ENCODE data around the gene MRPL4.

MRPL4 gene

GRCh38 chr19:10251792-10252694 is at the start of gene MRPL4:
Gene MRPL4 (plus strand): TSS chr19:10252214. CDS start chr19:10252254, 40 bp downstream.
- DNase-seq (ENCODE audit: low read depth in 2 of 2), result peak; percentile 87 to 91

GRCh38 chr19:10203686-10204085 is 48.3 kb upstream of the MRPL4 start:
- DNase-seq (ENCODE audit: low read depth in 2 of 2), result no peak

- no peak for DNase-seq (ENCODE audit: low read depth in 2 of 2)
Measured at GRCh38 chr19:10205636-10206035, 46.4 kb upstream of the MRPL4 start.

GRCh38 chr19:10206226-10206885 is 45.7 kb upstream of the MRPL4 start:
- no peak for DNase-seq (ENCODE audit: low read depth in 2 of 2)

GRCh38 chr19:10207026-10207425 is 45.0 kb upstream of the MRPL4 start:
- DNase-seq (ENCODE audit: low read depth in 2 of 2), result no peak

- DNase-seq (ENCODE audit: low read depth in 2 of 2), result no peak
Measured at GRCh38 chr19:10209315-10209714, 42.7 kb upstream of the MRPL4 start.

- DNase-seq (ENCODE audit: low read depth in 2 of 2), result no peak
Measured at GRCh38 chr19:10211061-10211460, 41.0 kb upstream of the MRPL4 start.

- DNase-seq (ENCODE audit: low read depth in 2 of 2), result no peak
Measured at GRCh38 chr19:10211691-10212090, 40.3 kb upstream of the MRPL4 start.

- no peak for DNase-seq (ENCODE audit: low read depth in 2 of 2)
Measured at GRCh38 chr19:10214784-10215183, 37.2 kb upstream of the MRPL4 start.

- DNase-seq (ENCODE audit: low read depth in 2 of 2), result no peak
Measured at GRCh38 chr19:10217085-10217484, 34.9 kb upstream of the MRPL4 start.

- no peak for DNase-seq (ENCODE audit: low read depth in 2 of 2)
Measured at GRCh38 chr19:10219678-10220077, 32.3 kb upstream of the MRPL4 start.

GRCh38 chr19:10220695-10221094 is 31.3 kb upstream of the MRPL4 start:
- no peak for DNase-seq (ENCODE audit: low read depth in 2 of 2)

- no peak for DNase-seq (ENCODE audit: low read depth in 2 of 2)
Measured at GRCh38 chr19:10222201-10222890, 29.7 kb upstream of the MRPL4 start.

- no peak for DNase-seq (ENCODE audit: low read depth in 2 of 2)
Measured at GRCh38 chr19:10223488-10224213, 28.4 kb upstream of the MRPL4 start.

- no peak for DNase-seq (ENCODE audit: low read depth in 2 of 2)
Measured at GRCh38 chr19:10224337-10224736, 27.7 kb upstream of the MRPL4 start.

- no peak for DNase-seq (ENCODE audit: low read depth in 2 of 2)
Measured at GRCh38 chr19:10226021-10226375, 26.0 kb upstream of the MRPL4 start.

GRCh38 chr19:10226376-10227025 is 25.5 kb upstream of the MRPL4 start:
- no peak for DNase-seq (ENCODE audit: low read depth in 2 of 2)

- no peak for DNase-seq (ENCODE audit: low read depth in 2 of 2)
Measured at GRCh38 chr19:10227026-10227971, 24.7 kb upstream of the MRPL4 start.

- DNase-seq (ENCODE audit: low read depth in 2 of 2), result no peak
Measured at GRCh38 chr19:10228393-10228792, 23.6 kb upstream of the MRPL4 start.

GRCh38 chr19:10228920-10229319 is 23.1 kb upstream of the MRPL4 start:
- DNase-seq (ENCODE audit: low read depth in 2 of 2), result no peak

Data from stimulated activated CD8-positive, alpha-beta memory T cell treated with anti-CD3 and anti-CD28 coated beads, Interleukin-2, amount 100 ng/mL, for 48 hours (primary cell).